Activated naive CD4-positive, alpha-beta T cell treated with anti-CD3 and anti-CD28 coated beads, Interleukin-2, amount 10 ng/mL, durations not matched to agents 5 hours and 36 hours (primary cell): Measurements from ENCODE around the gene GPN3. TPM values are rescaled to one million over a fixed set of nuclear protein-coding genes. Genes with fewer than 3 reads are reported as not detected.

Experiments
- total RNA-seq, 2 experiments: library from RNA; stranded (reverse); gene quantifications; one replicate each; pipeline ENCODE4 v1.2.3, GENCODE V29; 2021

The GPN3 gene
- 10 to 100 TPM; 16.9 TPM for total RNA-seq

GRCh38 chr12:110468214-110469048 is at the start of gene GPN3, which contains the start of gene FAM216A:
Gene GPN3, minus strand, starts transcription at chr12:110468257. Its CDS starts 54 bp downstream, at chr12:110468203.
Gene FAM216A, plus strand, starts transcription at chr12:110468845. Its CDS starts 31 bp downstream, at chr12:110468876.

GRCh38 chr12:110501752-110502738 is 34.0 kb upstream of the GPN3 start, which contains the start of the genes RAD9B and VPS29:
Gene RAD9B, plus strand, starts transcription at chr12:110502331. Its CDS starts 7 bp downstream, at chr12:110502338.
Gene VPS29, minus strand, starts transcription at chr12:110502111. Its CDS starts 60 bp downstream, at chr12:110502051.

GRCh38 chr12:110449799-110450497 is 18.1 kb downstream of the GPN3 start, which contains the start of gene ARPC3:
Gene ARPC3, minus strand, starts transcription at chr12:110450337. Its CDS starts 77 bp downstream, at chr12:110450260.

GRCh38 chr12:110403146-110403975 is 64.7 kb downstream of the GPN3 start, which contains the start of gene ANAPC7:
Gene ANAPC7, minus strand, starts transcription at chr12:110403708. Its CDS starts 81 bp downstream, at chr12:110403627.

Other genes starting within 250 kb of the GPN3 start
- 100 to 1,000 TPM; 113 to 114 TPM for gene ATP2A2, start 187.0 kb downstream of the GPN3 start, total RNA-seq
- 10 to 100 TPM; 48.9 to 49.8 TPM for gene ANAPC7, start 64.5 kb downstream of the GPN3 start, total RNA-seq
- gene ARPC3, start 17.9 kb downstream of the GPN3 start, total RNA-seq: 100 to 1,000 TPM; 394 to 400 TPM
- 10 to 100 TPM; 17.3 to 19.8 TPM for gene FAM216A, start 588 bp upstream of the GPN3 start, total RNA-seq
- gene VPS29, start 33.9 kb upstream of the GPN3 start, total RNA-seq: 100 to 1,000 TPM; 123 to 124 TPM
- under 1 TPM; 0.89 to 0.91 TPM for gene RAD9B, start 34.1 kb upstream of the GPN3 start, total RNA-seq
- 10 to 100 TPM; 28.9 to 30.7 TPM for gene PPTC7, start 115.1 kb upstream of the GPN3 start, total RNA-seq
- 1 to 10 TPM; 4.8 to 6.2 TPM for gene TCTN1, start 145.9 kb upstream of the GPN3 start, total RNA-seq
- 10 to 100 TPM; 26.9 to 29.4 TPM for gene HVCN1, start 220.9 kb upstream of the GPN3 start, total RNA-seq